ENCODE data around the gene GPSM1. TPM values are rescaled to one million over a fixed set of nuclear protein-coding genes. Genes with fewer than 3 reads are reported as not detected.

Gene GPSM1
- total RNA-seq, 1 experiment from 2014 or later, result 24.7 TPM

DNA sequence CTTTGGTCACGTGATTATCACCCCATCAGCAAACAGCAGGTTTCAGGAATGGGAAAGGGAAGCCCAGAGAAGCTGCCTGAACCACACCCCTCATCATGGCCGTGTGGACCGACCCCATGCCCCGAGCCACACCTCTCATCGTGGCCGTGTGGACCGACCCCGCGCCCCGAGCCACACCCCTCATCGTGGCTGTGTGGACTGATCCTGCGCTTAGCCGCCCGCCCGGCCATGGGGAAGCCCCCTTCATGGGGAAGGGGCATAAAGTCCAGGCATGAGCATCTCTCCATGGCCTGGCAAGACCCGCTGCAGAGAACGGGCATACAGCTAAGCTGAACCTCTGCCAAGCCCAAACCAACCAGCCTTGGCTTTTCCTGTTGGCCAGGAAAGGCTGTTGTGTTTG, 66.2 kb downstream of the GPSM1 start:
- H2BK5ac ChIP-seq (ENCODE audit: insufficient read length, low read length), result no peak overlapping the region
- H3K79me2 ChIP-seq (ENCODE audit: insufficient read depth, low read length), result peaks cover 1% of the 10 kb centered on the region; the same call in 1 of the 2 replicates
- peaks cover 42 to 76% (median 74%) of the 10 kb centered on the region in 3 experiments; a peak in 6 of 7 replicates for H3K36me3 Mint-ChIP-seq (ENCODE audit: insufficient read depth in 1 of 3, low read depth in 3 of 3)
- H2AK5ac ChIP-seq (ENCODE audit: insufficient read length, low read length), result no peak overlapping the region
- H3K23me2 ChIP-seq (ENCODE audit: insufficient read length, low read depth, low read length, poor library complexity, severe bottlenecking), result no peaks in the 10 kb centered on the region
- H3K9ac ChIP-seq (ENCODE audit: extremely low read depth, insufficient read length, low read length), result no peak overlapping the region
- no peak overlapping the region for H3K18ac ChIP-seq (ENCODE audit: insufficient read length, low read depth, low read length)
- H3K9me3 ChIP-seq (ENCODE audit: control insufficient read depth, low read depth, low read length), result no peaks in the 10 kb centered on the region
- no peaks in the 10 kb centered on the region for H3K4me1 ChIP-seq (ENCODE audit: insufficient read depth, low read length)
- H3K4me1 Mint-ChIP-seq, result no peaks in the 10 kb centered on the region
- H3K4ac ChIP-seq (ENCODE audit: low read depth, low read length), result no peak overlapping the region
- H2BK120ac ChIP-seq (ENCODE audit: low read depth, low read length, poor library complexity, severe bottlenecking), result no peak overlapping the region
- no peaks in the 10 kb centered on the region for H3K27me3 Mint-ChIP-seq (ENCODE audit: low read depth)
- H3K56ac ChIP-seq (ENCODE audit: insufficient read length, low read depth, low read length), result no peak overlapping the region
- H4K20me1 ChIP-seq (ENCODE audit: control insufficient read depth, insufficient read depth, insufficient read length), result no peaks in the 10 kb centered on the region
- H3T11ph ChIP-seq (ENCODE audit: low read length), result no peak overlapping the region
- no peak overlapping the region for H4K5ac ChIP-seq (ENCODE audit: insufficient read length, low read depth, low read length)
- H4K91ac ChIP-seq (ENCODE audit: insufficient read length, low read depth, low read length), result no peak overlapping the region
- TF ChIP-seq, protein P1, sequence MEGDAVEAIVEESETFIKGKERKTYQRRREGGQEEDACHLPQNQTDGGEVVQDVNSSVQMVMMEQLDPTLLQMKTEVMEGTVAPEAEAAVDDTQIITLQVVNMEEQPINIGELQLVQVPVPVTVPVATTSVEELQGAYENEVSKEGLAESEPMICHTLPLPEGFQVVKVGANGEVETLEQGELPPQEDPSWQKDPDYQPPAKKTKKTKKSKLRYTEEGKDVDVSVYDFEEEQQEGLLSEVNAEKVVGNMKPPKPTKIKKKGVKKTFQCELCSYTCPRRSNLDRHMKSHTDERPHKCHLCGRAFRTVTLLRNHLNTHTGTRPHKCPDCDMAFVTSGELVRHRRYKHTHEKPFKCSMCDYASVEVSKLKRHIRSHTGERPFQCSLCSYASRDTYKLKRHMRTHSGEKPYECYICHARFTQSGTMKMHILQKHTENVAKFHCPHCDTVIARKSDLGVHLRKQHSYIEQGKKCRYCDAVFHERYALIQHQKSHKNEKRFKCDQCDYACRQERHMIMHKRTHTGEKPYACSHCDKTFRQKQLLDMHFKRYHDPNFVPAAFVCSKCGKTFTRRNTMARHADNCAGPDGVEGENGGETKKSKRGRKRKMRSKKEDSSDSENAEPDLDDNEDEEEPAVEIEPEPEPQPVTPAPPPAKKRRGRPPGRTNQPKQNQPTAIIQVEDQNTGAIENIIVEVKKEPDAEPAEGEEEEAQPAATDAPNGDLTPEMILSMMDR (conservative IDR thresholded peaks at IDR 0.05), result no peak
- H3K23ac ChIP-seq (ENCODE audit: insufficient read length, low read depth, low read length), result no peak overlapping the region
- H2BK20ac ChIP-seq (ENCODE audit: low read depth, low read length, poor library complexity, severe bottlenecking), result no peak overlapping the region
- DNase-seq, result no peak
- no peak overlapping the region for H3K4me2 ChIP-seq (ENCODE audit: insufficient read depth, insufficient read length, low read length)
- H2BK12ac ChIP-seq (ENCODE audit: insufficient read length, low read depth, low read length), result no peak overlapping the region
- no peak overlapping the region for H3K14ac ChIP-seq (ENCODE audit: insufficient read depth, low read length)
- no peaks in the 10 kb centered on the region for H3K27me3 ChIP-seq (ENCODE audit: insufficient read depth, low read length)
- H2AFZ ChIP-seq (ENCODE audit: low read length), result no peak overlapping the region
- no peak overlapping the region for H3K27ac Mint-ChIP-seq
- no CpG with 5 or more reads among the region's 17 CpGs for WGBS (ENCODE audit: extremely low coverage, insufficient read length, low lambda C conversion rate)
- H4K8ac ChIP-seq (replicated peaks; ENCODE audit: insufficient read length, low read depth, low read length), result no peak overlapping the region
- no peak overlapping the region for H3K4me3 Mint-ChIP-seq
- H3K27ac ChIP-seq (ENCODE audit: insufficient read length, low read depth, low read length), result no peak overlapping the region
- H3K79me1 ChIP-seq (ENCODE audit: insufficient read depth, low read depth, low read length, poor library complexity, severe bottlenecking), result peaks cover 3% of the 10 kb centered on the region
- no peak overlapping the region for H2BK15ac ChIP-seq (ENCODE audit: low read depth, low read length)
- no peaks in the 10 kb centered on the region for H3K9me3 Mint-ChIP-seq
